HCT116 (cell line): ENCODE data around the gene LRRC15. TPM values are rescaled to one million over a fixed set of nuclear protein-coding genes. Genes with fewer than 3 reads are reported as not detected.

Experiments
- ATAC-seq: fragments of 200-7000 bp; cut with Tn5 transposase; 2 replicates; pipeline ENCODE4 v1.9.1; 2020; ENCODE audit warnings: mild to moderate bottlenecking, moderate library complexity
- BruUV-seq: library from RNA; stranded (reverse); fragments of 400-500 nt; replicated peaks from 2 replicates; lab custom pipeline; 2021; lab: Mats Ljungman, UMichigan
- CTCF ChIA-PET: fragments of 300-600 bp; sonication (Branson Sonifier 250); formaldehyde crosslinking; loops from one replicate; lab custom pipeline; 2021; ENCODE audit warnings: antibody characterized with exemption; lab: Charles Lee
- POLR2A ChIA-PET: fragments of 300-600, 350-600 bp; sonication (Branson Sonifier 250); formaldehyde crosslinking; loops from one replicate; lab custom pipeline; 2021; ENCODE audit warnings: antibody characterized with exemption; lab: Charles Lee
- RAD21 ChIA-PET, 2 experiments: fragments of 300-600 bp; sonication (Branson Sonifier 250); formaldehyde crosslinking; loops; one replicate each; lab custom pipeline; 2023; ENCODE audit warnings: low total read pairs in 2 of 2; ENCODE audit not compliant: uncharacterized antibody in 2 of 2, unreplicated experiment in 2 of 2, low non-redundant PET in 1 of 2; lab: Charles Lee
- DNase-seq: peaks from one replicate; pipeline ENCODE4 v3.0.0-alpha.2; 2010; ENCODE audit warnings: low read depth, low spot score
- H2AFZ ChIP-seq: fragments of 200-600 bp; shearing (Covaris generic), sonication (generic); 2 replicates; pipeline ENCODE4 v1.6.1; 2017; ENCODE audit warnings: low read depth, mixed run types, mixed read lengths, antibody characterized with exemption, low read length; ENCODE audit not compliant: poor library complexity, severe bottlenecking
- H3K27ac ChIP-seq: 2 replicates; pipeline ENCODE4 v1.5.1; 2012; ENCODE audit warnings: low read depth, low read length
- H3K27me3 ChIP-seq: fragments of 200-600 bp; sonication (generic); 2 replicates; pipeline ENCODE4 v1.6.1; 2016; ENCODE audit warnings: mixed run types, low read length, mixed read lengths; ENCODE audit not compliant: insufficient read depth
- H3K36me3 ChIP-seq, 2 experiments: fragments of 200-500 bp in 1 of 2; fragments of 200-600 bp in 1 of 2; sonication (Bioruptor generic) in 1 of 2; sonication (generic) in 1 of 2; 2 replicates each; pipeline versions ENCODE4 v1.5.1 to v1.6.1; 2014 to 2016; ENCODE audit warnings: low read length in 2 of 2, inconsistent platforms in 1 of 2, mixed read lengths in 1 of 2, mixed run types in 1 of 2; ENCODE audit not compliant: insufficient read depth in 2 of 2, control insufficient read depth in 1 of 2
- H3K4me1 ChIP-seq, 2 experiments: fragments of 200-600 bp in 1 of 2; sonication (generic) in 1 of 2; 2 replicates each; pipeline versions ENCODE4 v1.5.1 to v1.6.1; 2012 to 2017; ENCODE audit warnings: low read length in 2 of 2, inconsistent platforms in 1 of 2, mild to moderate bottlenecking in 1 of 2, mixed read lengths in 1 of 2, mixed run types in 1 of 2, moderate library complexity in 1 of 2; ENCODE audit not compliant: insufficient read depth in 2 of 2, control insufficient read depth in 1 of 2
- H3K4me2 ChIP-seq: fragments of 200-600 bp; sonication (generic); 2 replicates; pipeline ENCODE4 v1.6.1; 2017; ENCODE audit warnings: mixed run types, low read length, mixed read lengths
- H3K4me3 ChIP-seq, 2 experiments: fragments of 200-600 bp in 1 of 2; sonication (generic) in 1 of 2; replicated peaks in 1 of 2; 2 replicates each; pipeline ENCODE4 v1.5.1; 2011 to 2016; ENCODE audit warnings: low read length in 2 of 2, control low read depth in 1 of 2, low read depth in 1 of 2, mild to moderate bottlenecking in 1 of 2, mixed read lengths in 1 of 2, mixed run types in 1 of 2
- H3K79me2 ChIP-seq: fragments of 200-600 bp; sonication (generic); 2 replicates; pipeline ENCODE4 v1.6.1; 2017; ENCODE audit warnings: mild to moderate bottlenecking, mixed run types, low read length, moderate library complexity, mixed read lengths; ENCODE audit not compliant: insufficient read depth
- H3K9ac ChIP-seq: fragments of 200-600 bp; sonication (generic); 2 replicates; pipeline ENCODE4 v1.6.1; 2016; ENCODE audit warnings: low read length, mixed read lengths
- H3K9me2 ChIP-seq: fragments of 200-600 bp; sonication (generic), shearing (Covaris generic); 2 replicates; pipeline ENCODE4 v1.6.1; 2017; ENCODE audit warnings: mixed run types, mild to moderate bottlenecking, moderate library complexity; ENCODE audit not compliant: insufficient read depth
- H3K9me3 ChIP-seq, 2 experiments: fragments of 200-500 bp in 1 of 2; fragments of 200-600 bp in 1 of 2; sonication (Bioruptor generic) in 1 of 2; sonication (generic) in 1 of 2; 2 replicates each; pipeline ENCODE4 v1.6.1; 2014 to 2017; ENCODE audit warnings: low read length in 2 of 2, mixed read lengths in 2 of 2, inconsistent platforms in 1 of 2, low read depth in 1 of 2, mild to moderate bottlenecking in 1 of 2, mixed run types in 1 of 2, moderate library complexity in 1 of 2; ENCODE audit not compliant: control insufficient read depth in 1 of 2, insufficient read depth in 1 of 2
- H4K20me1 ChIP-seq: fragments of 200-600 bp; sonication (generic), shearing (Covaris generic); 2 replicates; pipeline ENCODE4 v1.6.1; 2017; ENCODE audit warnings: mixed run types, mild to moderate bottlenecking, moderate library complexity; ENCODE audit not compliant: insufficient read depth
- ATF3 ChIP-seq: IDR thresholded peaks from 2 replicates; pipeline ENCODE4 v1.6.1; 2012
- CBX3 ChIP-seq: IDR thresholded peaks from 2 replicates; pipeline ENCODE4 v1.6.1; 2012; ENCODE audit warnings: low read depth
- CEBPB ChIP-seq: IDR thresholded peaks from 2 replicates; pipeline ENCODE4 v1.6.1; 2012; ENCODE audit warnings: low read depth
- ELF1 ChIP-seq: IDR thresholded peaks from 2 replicates; pipeline ENCODE4 v1.6.1; 2012; ENCODE audit warnings: low read depth, borderline replicate concordance
- EZH2 ChIP-seq: fragments of 200-600 bp; sonication (generic); IDR thresholded peaks from 2 replicates; pipeline ENCODE4 v1.6.1; 2017; ENCODE audit warnings: antibody characterized with exemption, mixed run types
- JUND ChIP-seq: IDR thresholded peaks from 2 replicates; pipeline ENCODE4 v1.6.1; 2012
- RAD21 ChIP-seq: IDR thresholded peaks from 2 replicates; pipeline ENCODE4 v1.6.1; 2012; ENCODE audit warnings: low read depth, mild to moderate bottlenecking
- SIN3A ChIP-seq: IDR thresholded peaks from 2 replicates; pipeline ENCODE4 v1.6.1; 2012; ENCODE audit warnings: low read depth
- SP1 ChIP-seq: IDR thresholded peaks from 2 replicates; pipeline ENCODE4 v1.6.1; 2012; ENCODE audit warnings: low read depth
- TCF7L2 ChIP-seq: IDR thresholded peaks from 2 replicates; pipeline ENCODE4 v1.7.0; 2011; ENCODE audit warnings: borderline replicate concordance, inconsistent platforms; ENCODE audit not compliant: insufficient read depth, insufficient read length; ENCODE audit errors: extremely low read depth
- YY1 ChIP-seq: IDR thresholded peaks from 2 replicates; pipeline ENCODE4 v1.6.1; 2011; ENCODE audit warnings: low read length, low read depth, moderate library complexity, mild to moderate bottlenecking; ENCODE audit not compliant: insufficient replicate concordance; ENCODE audit errors: extremely low read depth
- ZBTB33 ChIP-seq: IDR thresholded peaks from 2 replicates; pipeline ENCODE4 v1.6.1; 2011; ENCODE audit warnings: mild to moderate bottlenecking, low read length, moderate library complexity; ENCODE audit not compliant: insufficient replicate concordance; ENCODE audit errors: extremely low read depth
- ZFX ChIP-seq: fragments of 450-650 bp; IDR thresholded peaks from 2 replicates; pipeline ENCODE4 v1.6.1; 2017
- ZNF274 ChIP-seq: fragments of 200-500 bp; sonication (Bioruptor generic); IDR thresholded peaks from 2 replicates; pipeline ENCODE4 v1.6.1; 2014; ENCODE audit warnings: mild to moderate bottlenecking, low read depth, low read length, inconsistent platforms
- intact Hi-C: fragments of 100-400 bp; cut with micrococcal nuclease; formaldehyde crosslinking; loops from 2 replicates; pipeline ENCODE4 v1.10.0; 2022
- total RNA-seq: library from RNA; stranded (reverse); gene quantifications from one replicate; pipeline ENCODE4 v1.2.1, GENCODE V29; 2021; ENCODE audit not compliant: unreplicated experiment

The LRRC15 gene
- total RNA-seq, 1 experiment from 2014 or later: not detected

GRCh38 chr3:194379231-194379630 lies 9.7 kb upstream of the LRRC15 start:
- H3K27ac ChIP-seq: no peak overlapping the region
- CTCF ChIA-PET: no interaction called here

GRCh38 chr3:194377708-194378107 lies 8.2 kb upstream of the LRRC15 start:
- Histone ChIP-seq H3K9me2 (no peaks in the 10 kb centered on the region), H3K4me3 (no peak overlapping the region), H3K4me1 (peaks cover 0 to 6% of the 10 kb centered on the region in 2 experiments; a peak in 1 of 4 replicates), H3K27me3 (no peaks in the 10 kb centered on the region), H2AFZ (no peak overlapping the region), H3K9me3 (no peaks in the 10 kb centered on the region), H3K9ac (no peak overlapping the region), H3K36me3 (no peaks in the 10 kb centered on the region), H3K79me2 (no peaks in the 10 kb centered on the region), H4K20me1 (no peaks in the 10 kb centered on the region), H3K27ac (no peak overlapping the region), H3K4me2 (no peak overlapping the region)
- CTCF ChIA-PET: no interaction called here
- POLR2A ChIA-PET: no interaction called here
- no TSS peak for BruUV-seq
- ATAC-seq (no peak), DNase-seq (no peak)
- RAD21 ChIA-PET: interaction anchor here in 1 of 2 experiments (0.7 kb wide), 1 partner anchor 113 kb away, joined by 3 read pairs; no protein-coding TSS in a partner anchor
- intact Hi-C loops: no loop called here
- no peak for TF ChIP-seq ZBTB33
- TF ChIP-seq ZFX: no peak
- no peak for TF ChIP-seq CEBPB
- no peak for TF ChIP-seq SP1
- TF ChIP-seq ZNF274: no peak
- TF ChIP-seq ATF3: no peak
- no peak for TF ChIP-seq SIN3A
- no peak for TF ChIP-seq JUND
- no peak for TF ChIP-seq ELF1
- TF ChIP-seq CBX3: no peak
- TF ChIP-seq YY1: no peak
- TF ChIP-seq TCF7L2: no peak

More at GRCh38 chr3:194379231-194379630, 9.7 kb upstream of the LRRC15 start:
- TF ChIP-seq CEBPB (no peak), RAD21 (no peak), EZH2 (no peak), SP1 (no peak), ZFX (no peak), ATF3 (no peak)
- TF ChIP-seq, all 23 proteins: peak for 0
- H2AFZ ChIP-seq: no peak overlapping the region
- no peak overlapping the region for H3K4me3 ChIP-seq
- no TSS peak for BruUV-seq
- ChIA-PET RAD21 (no interaction called here), POLR2A (no interaction called here)
- no peaks in the 10 kb centered on the region for H4K20me1 ChIP-seq
- intact Hi-C loops: no loop called here
- H3K36me3 ChIP-seq: no peaks in the 10 kb centered on the region
- no peak overlapping the region for H3K4me2 ChIP-seq
- H3K27me3 ChIP-seq: no peaks in the 10 kb centered on the region
- peaks cover 0 to 6% of the 10 kb centered on the region in 2 experiments; a peak in 1 of 4 replicates for H3K4me1 ChIP-seq
- no peak overlapping the region for H3K9ac ChIP-seq
- no peak for ATAC-seq
- H3K9me2 ChIP-seq: no peaks in the 10 kb centered on the region
- no peaks in the 10 kb centered on the region for H3K79me2 ChIP-seq
- DNase-seq: no peak
- no peaks in the 10 kb centered on the region for H3K9me3 ChIP-seq
